ENCODE results near the gene ERICH4. TPM values are rescaled to one million over a fixed set of nuclear protein-coding genes. Genes with fewer than 3 reads are reported as not detected.

Gene ERICH4
- total and polyA plus RNA-seq, 2 of the 13 experiments (the other 11 are each of a cell fraction or from before 2014, with no cell fraction given), result 0.40 to 0.64 TPM

GRCh38 chr19:41479757-41480191 is 36.8 kb downstream of the ERICH4 start (continued):
- TF ChIP-seq ZNF574 (CRISPR knock-in tag; IDR thresholded peaks at IDR 0.05) (no peak), MIER2 (CRISPR knock-in tag; IDR thresholded peaks at IDR 0.05) (no peak), NPAS2 (CRISPR knock-in tag; IDR thresholded peaks at IDR 0.05; ENCODE audit: borderline replicate concordance) (no peak)

- DNase-seq (ENCODE audit: low spot score), result no peak
- FAIRE-seq, result no peak
- peaks cover 0 to 15% of the 10 kb centered on the region in 2 experiments; a peak in 3 of 5 replicates for H3K27me3 ChIP-seq (ENCODE audit: control insufficient read depth in 1 of 2, insufficient read depth in 2 of 2, low read length in 2 of 2)
- in situ Hi-C loops (cut with HindIII; ENCODE audit: extremely low pct_ligation_motif_present, low pct_unique_long_range_greater_than_20kb), result no loop called here
- H3K27ac ChIP-seq (ENCODE audit: extremely low read length, insufficient read depth, low read length), result no peak overlapping the region
- TF ChIP-seq TFDP2 (CRISPR knock-in tag; IDR thresholded peaks at IDR 0.05), result no peak
- TF ChIP-seq ZKSCAN1 (IDR thresholded peaks at IDR 0.05; ENCODE audit: low read length), result no peak
- no peak for TF ChIP-seq ZNF251 (CRISPR knock-in tag; IDR thresholded peaks at IDR 0.05)
- TF ChIP-seq ZNF737 (CRISPR knock-in tag; IDR thresholded peaks at IDR 0.05; ENCODE audit: borderline replicate concordance), result no peak
- ATAC-seq, result no peak
- H3K4me1 ChIP-seq (ENCODE audit: insufficient read depth, low read length), result no peaks in the 10 kb centered on the region
- H3K36me3 ChIP-seq (replicated peaks in 1 of 2; ENCODE audit: control insufficient read depth in 1 of 2, insufficient read depth in 2 of 2, low read length in 2 of 2), result no peaks in the 10 kb centered on the region
- BruUV-seq (replicated peaks), result no TSS peak
- WGBS (ENCODE audit: low lambda C conversion rate), result 61% methylated on average over 10 of the region's 12 CpGs
- no peak overlapping the region for H3K4me3 ChIP-seq (replicated peaks in 1 of 3; ENCODE audit: insufficient read depth in 1 of 3, low read depth in 2 of 3, low read length in 3 of 3)
- H2AFZ ChIP-seq (ENCODE audit: low read length), result no peak overlapping the region
- POLR2A ChIA-PET, result no interaction called here
- CTCF ChIA-PET (ENCODE audit: low intra/inter-chr PET ratio, low total read pairs), result no interaction called here
- no peak overlapping the region for H3K4me2 ChIP-seq (ENCODE audit: low read depth, low read length)
- H4K20me1 ChIP-seq (ENCODE audit: insufficient read depth, low read length), result no peaks in the 10 kb centered on the region
- intact Hi-C loops (cut with micrococcal nuclease; ENCODE audit: unreplicated experiment), result no loop called here
- H3K79me2 ChIP-seq (ENCODE audit: insufficient read depth, low read length), result no peaks in the 10 kb centered on the region
- H3K9ac ChIP-seq (ENCODE audit: insufficient read depth, low read depth, low read length), result no peak overlapping the region
- H3K9me3 ChIP-seq (ENCODE audit: low read length), result no peaks in the 10 kb centered on the region
Observed at GRCh38 chr19:41480336-41480735, 37.4 kb downstream of the ERICH4 start.

Data from HepG2 (cell line).